Vagina (tissue), 2 donors: ENCODE measurements around the gene CTNNA3.

Source experiments
- POLR2A ChIP-seq, 2 donors: fragments of 450-650 bp; IDR thresholded peaks; one replicate each; pipeline ENCODE4 v1.6.1; 2017; ENCODE audit warnings: antibody characterized with exemption in 2 of 2, mild to moderate bottlenecking in 2 of 2, moderate library complexity in 2 of 2
- TF ChIP-seq, protein P1 (sequence below), 3 experiments: fragments of 450-650 bp in 2 of 3; fragments of 200-600 bp in 1 of 3; sonication (generic) in 1 of 3; IDR thresholded peaks; one replicate each; pipeline ENCODE4 v1.5.1; 2017 to 2019; ENCODE audit warnings: antibody characterized with exemption in 3 of 3, mild to moderate bottlenecking in 2 of 3, moderate library complexity in 2 of 3

DNA sequence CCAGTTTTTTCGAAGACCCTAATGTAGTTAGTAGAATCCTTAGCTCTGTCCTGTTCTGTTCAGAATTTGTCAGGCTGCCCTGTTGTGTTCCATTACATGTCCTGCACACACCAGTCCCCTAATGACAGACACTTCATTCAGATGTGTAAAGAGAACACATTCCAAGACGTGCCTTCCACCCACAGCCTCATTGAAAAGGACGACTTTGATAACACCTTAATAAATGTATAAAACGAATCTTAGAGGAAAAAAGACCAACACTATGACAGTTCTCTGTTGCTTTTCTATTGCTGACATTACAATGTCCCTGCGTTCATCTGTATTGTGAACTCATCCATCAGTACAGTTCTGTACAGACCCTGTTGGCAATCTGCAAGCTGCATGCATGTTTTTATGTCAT lies 766.6 kb downstream of the CTNNA3 start:
- TF ChIP-seq POLR2A (IDR thresholded peaks at IDR 0.05), result no peak
- TF ChIP-seq, protein P1, sequence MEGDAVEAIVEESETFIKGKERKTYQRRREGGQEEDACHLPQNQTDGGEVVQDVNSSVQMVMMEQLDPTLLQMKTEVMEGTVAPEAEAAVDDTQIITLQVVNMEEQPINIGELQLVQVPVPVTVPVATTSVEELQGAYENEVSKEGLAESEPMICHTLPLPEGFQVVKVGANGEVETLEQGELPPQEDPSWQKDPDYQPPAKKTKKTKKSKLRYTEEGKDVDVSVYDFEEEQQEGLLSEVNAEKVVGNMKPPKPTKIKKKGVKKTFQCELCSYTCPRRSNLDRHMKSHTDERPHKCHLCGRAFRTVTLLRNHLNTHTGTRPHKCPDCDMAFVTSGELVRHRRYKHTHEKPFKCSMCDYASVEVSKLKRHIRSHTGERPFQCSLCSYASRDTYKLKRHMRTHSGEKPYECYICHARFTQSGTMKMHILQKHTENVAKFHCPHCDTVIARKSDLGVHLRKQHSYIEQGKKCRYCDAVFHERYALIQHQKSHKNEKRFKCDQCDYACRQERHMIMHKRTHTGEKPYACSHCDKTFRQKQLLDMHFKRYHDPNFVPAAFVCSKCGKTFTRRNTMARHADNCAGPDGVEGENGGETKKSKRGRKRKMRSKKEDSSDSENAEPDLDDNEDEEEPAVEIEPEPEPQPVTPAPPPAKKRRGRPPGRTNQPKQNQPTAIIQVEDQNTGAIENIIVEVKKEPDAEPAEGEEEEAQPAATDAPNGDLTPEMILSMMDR (IDR thresholded peaks at IDR 0.05), result no peak
